GM10847 (cell line): ENCODE results near the gene RAB44.

Source experiments
- POLR2A ChIP-seq: IDR thresholded peaks from 2 replicates; pipeline ENCODE4 v1.6.1; 2011; ENCODE audit not compliant: insufficient read length; ENCODE audit errors: extremely low read depth

The RAB44 gene

DNA sequence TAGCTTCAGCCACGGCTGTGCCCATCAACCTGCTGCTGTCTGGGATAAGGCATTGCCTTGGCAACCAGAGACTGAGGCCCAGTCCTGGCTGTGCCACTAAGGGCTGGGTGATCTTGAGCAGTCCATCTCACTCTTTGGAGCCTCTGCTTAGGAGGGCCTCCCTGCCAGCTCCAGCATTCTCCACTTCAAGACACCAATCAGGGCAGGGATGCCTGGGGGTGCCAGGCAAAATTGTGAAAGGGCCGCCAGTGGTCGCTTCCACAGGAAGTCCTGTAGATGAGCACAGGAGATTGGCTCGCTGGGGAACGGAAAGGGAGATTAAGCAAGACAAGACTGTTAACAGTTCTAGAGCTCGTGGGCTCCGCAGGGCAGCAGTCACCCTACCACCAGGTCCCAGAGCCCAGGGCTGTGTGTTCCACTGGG is at the start of gene RAB44:
RAB44 (plus strand) TSS at position 346 of the 423 bp plus-strand sequence. CDS start 6,410 bp downstream, outside the sequence.
- no peak for TF ChIP-seq POLR2A

GRCh38 chr6:36649086-36649485 is 48.5 kb upstream of the RAB44 start:
- no peak for TF ChIP-seq POLR2A

GRCh38 chr6:36649701-36650484 is 47.7 kb upstream of the RAB44 start:
- no peak for TF ChIP-seq POLR2A

DNA sequence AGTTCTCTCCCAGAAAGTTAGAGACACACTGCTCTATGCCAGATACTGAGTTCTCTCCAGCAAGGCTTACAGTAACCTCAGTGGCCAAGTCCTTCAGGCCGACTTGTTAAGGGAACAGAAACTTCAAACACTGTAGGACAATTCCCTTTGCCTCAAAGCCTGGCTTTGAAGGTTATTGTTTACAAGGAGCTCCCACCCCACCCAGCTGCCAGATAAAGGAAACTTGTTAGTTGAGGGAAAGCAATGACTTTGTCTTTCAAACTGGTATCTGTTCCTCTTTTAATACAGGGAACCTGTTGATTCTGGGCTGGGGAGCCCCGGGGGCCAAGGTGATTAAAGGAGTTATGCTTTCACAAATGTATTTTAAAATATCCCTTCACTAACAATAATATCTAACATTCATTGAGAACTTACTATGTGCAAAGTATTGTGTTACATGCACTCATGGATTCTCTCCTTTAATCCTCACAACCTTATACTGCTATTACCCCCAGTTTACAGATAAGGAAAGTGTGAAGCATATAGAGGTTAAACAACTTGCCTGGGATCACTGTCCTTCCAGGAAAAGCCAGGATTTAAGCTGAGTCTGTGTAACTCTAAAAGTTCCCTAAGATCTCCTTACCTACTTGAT is 46.7 kb upstream of the RAB44 start:
- no peak for TF ChIP-seq POLR2A

GRCh38 chr6:36651659-36652379 is 45.8 kb upstream of the RAB44 start:
- TF ChIP-seq POLR2A = no peak

DNA sequence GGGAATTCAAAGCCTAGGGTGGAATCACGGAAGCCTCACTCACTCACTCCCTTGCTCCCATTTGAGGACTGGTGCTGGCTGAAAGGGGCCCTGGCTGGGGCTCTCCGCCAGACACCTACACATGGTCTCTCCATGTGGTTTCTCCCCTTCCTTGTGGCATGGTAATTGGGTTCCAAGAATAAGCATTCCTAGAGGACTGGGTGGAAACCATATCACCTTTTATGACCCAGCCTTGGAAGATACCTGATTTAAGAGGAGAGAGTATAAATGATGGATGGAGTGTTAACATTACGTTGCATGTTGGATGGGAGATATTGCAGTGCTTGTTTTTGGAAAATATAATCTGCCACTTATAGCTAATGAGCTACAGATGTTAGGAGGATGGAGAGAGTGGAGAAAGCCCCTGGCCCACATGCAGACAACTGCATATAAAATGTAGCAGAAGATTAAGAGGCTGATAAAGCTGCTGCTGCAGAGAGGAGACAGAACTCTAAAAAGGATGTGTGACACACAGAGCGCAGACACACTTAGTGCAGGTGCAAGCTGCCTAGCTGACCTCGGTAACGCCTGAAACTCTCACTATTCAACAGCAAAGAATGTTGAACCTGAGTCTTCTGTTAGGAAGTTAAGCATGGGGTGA is 42.4 kb upstream of the RAB44 start:
- TF ChIP-seq POLR2A = no peak

- no peak for TF ChIP-seq POLR2A
These were observed 41.2 kb upstream of the RAB44 start for GRCh38 chr6:36656441-36656840.

GRCh38 chr6:36657271-36657670 is 40.4 kb upstream of the RAB44 start:
- TF ChIP-seq POLR2A = no peak

GRCh38 chr6:36657942-36658544 is 39.6 kb upstream of the RAB44 start:
- no peak for TF ChIP-seq POLR2A

DNA sequence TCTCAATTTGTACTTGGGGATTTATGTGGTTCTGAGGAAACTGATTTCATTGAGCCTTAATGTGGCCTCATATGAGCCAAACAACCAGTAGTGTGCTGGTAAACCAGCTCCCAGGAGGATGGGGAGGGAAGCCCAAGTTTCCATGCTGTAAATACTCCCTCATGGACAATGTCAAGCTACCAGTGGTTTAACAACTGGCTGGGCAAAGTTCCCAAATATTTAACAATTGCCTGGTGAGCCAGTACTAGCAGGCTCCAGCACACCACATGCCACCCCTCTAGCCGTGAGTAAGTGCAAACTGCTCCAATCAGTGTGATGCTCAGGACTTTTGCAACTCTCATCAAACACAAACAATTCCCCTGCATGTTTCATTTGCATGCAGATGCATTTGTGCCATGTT is 38.4 kb upstream of the RAB44 start:
- no peak for TF ChIP-seq POLR2A

DNA sequence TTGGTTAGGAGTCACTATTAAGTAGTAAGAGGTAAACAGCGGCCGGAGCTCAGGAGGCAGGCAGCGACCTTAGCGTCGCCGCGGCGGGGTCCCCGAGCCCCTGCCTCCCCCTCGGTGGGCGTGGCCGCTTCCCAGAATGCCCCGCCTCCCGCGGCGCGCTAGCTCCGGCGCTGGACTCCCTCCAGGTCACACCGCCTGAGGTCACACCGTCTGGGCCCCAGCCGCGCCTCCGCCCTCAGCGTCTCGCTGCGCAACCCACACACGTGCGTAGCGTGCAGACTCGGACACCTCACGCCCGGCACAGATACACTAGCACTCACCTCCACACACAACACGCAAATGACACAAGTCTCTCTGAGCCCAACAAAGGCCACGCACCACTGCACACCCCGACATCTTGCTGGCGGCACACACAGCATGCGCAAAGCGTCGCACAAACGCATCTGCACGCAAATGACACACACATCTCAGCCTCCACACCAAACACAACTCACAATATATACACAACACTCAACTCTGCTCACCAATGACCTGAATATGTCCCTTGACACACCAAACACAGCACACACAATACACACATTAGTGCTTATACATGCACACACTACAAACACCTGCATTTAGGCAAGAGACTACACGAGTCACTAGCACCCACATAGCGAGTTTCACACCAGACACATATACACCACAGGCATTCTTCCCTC is 36.7 kb upstream of the RAB44 start:
- no peak for TF ChIP-seq POLR2A

- TF ChIP-seq POLR2A = no peak
These were observed 35.2 kb upstream of the RAB44 start for GRCh38 chr6:36662380-36662779.

DNA sequence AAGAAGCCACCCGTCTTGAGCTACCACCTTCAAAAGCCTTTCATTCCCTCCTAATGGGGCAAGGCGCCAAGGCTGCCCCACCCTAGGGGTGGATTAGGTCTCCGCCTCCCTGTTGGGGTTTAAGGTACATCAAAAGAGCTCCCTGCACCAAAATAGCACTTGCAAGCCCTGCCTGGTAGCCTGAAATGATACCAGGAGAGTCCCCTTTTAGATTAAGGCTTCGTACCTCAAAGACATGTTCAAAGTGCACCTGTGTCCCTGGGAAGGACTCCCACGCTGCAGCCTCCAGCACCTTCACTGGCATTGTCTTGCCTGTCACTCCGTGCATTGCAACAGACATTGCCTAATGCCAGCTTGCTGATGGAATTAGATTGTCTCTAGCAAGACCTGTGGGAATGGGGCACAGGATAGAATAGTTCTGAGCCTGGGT is 34.8 kb upstream of the RAB44 start:
- TF ChIP-seq POLR2A = no peak

DNA sequence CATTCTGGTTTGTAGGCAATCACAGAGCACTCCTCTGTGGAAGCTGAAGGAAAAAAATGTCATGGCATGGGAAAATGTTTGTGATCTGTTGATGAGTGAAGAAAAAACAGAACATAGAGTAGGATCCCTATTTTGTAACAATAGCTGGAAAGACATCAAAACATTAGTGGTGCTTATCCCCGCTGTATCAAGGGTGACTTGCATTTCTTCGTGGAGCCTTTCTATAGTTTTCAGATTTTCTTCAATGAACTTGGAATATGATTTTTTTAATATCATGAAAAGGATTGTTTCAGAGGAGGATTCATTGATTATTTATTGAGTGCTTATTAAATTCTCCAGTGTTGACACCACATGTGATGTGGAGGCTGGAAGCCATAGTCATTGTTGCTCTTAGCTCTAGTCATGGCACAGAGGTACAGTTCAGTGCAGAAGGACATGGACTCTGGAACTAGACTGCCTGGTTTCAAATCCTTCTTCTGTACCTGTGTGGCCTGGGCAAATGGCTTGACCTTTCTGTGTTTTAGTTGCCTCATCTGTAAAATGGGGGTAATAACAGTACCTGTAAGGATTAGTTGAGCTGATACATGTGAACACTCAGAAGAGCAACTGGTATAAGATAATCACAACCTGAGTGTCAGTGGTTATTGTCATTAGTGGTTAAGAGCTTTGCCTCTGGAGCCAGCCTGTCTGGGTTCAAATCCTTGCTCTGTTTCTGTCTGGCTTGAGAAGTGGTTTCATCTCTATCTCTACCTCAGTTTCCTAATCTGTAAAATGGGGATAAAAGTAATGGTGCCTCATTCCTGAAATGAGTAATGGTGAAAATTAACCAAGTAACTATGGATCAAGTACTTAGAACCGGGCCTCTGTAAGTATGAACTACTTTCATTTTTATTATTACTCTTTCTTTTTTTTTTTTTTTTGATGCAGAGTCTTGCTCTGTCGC is 33.9 kb upstream of the RAB44 start:
- no peak for TF ChIP-seq POLR2A

- TF ChIP-seq POLR2A = no peak
These were observed 32.4 kb upstream of the RAB44 start for GRCh38 chr6:36665180-36665579.
